BJ (cell line): ENCODE data around the gene ROBO4. TPM values are rescaled to one million over a fixed set of nuclear protein-coding genes. Genes with fewer than 3 reads are reported as not detected.

Experiments used
- CTCF ChIA-PET: fragments of 350-600 bp; formaldehyde crosslinking; extraction: SDS; loops from one replicate; lab custom pipeline; 2021; ENCODE audit warnings: antibody characterized with exemption, inconsistent platforms; lab: Yijun Ruan, JAX
- POLR2A ChIA-PET: fragments of 300-600 bp; sonication (Branson Sonifier 250); formaldehyde crosslinking; extraction: SDS; loops from one replicate; lab custom pipeline; 2021; ENCODE audit warnings: antibody characterized with exemption; lab: Charles Lee
- DNase-seq: peaks from one replicate; pipeline ENCODE4 v3.0.0-alpha.2; 2011; ENCODE audit warnings: low read depth
- H3K27me3 ChIP-seq: 2 replicates; pipeline ENCODE4 v1.6.0; 2011; ENCODE audit warnings: low read length; ENCODE audit not compliant: control insufficient read depth, insufficient read depth
- H3K36me3 ChIP-seq: 2 replicates; pipeline ENCODE4 v1.5.1; 2011; ENCODE audit warnings: low read length; ENCODE audit not compliant: control insufficient read depth, insufficient read depth
- H3K4me3 ChIP-seq: 2 replicates; pipeline ENCODE4 v1.5.1; 2011; ENCODE audit warnings: low read depth, mild to moderate bottlenecking, control low read depth, low read length
- polyA plus RNA-seq: library from polyadenylated mRNA; depleted of rRNA; stranded (reverse); fragments of >200 nt; gene quantifications from 2 replicates; pipeline ENCODE4 v1.2.3, GENCODE V29; 2011
- TF ChIP-seq, protein P1 (sequence below): IDR thresholded peaks from 2 replicates; pipeline ENCODE4 v1.5.1; 2011; ENCODE audit warnings: low read depth, mild to moderate bottlenecking, control low read depth, inconsistent platforms, low read length, moderate library complexity; ENCODE audit not compliant: insufficient read depth

The ROBO4 gene
- polyA plus RNA-seq, 1 experiment, result 0.26 TPM

DNA sequence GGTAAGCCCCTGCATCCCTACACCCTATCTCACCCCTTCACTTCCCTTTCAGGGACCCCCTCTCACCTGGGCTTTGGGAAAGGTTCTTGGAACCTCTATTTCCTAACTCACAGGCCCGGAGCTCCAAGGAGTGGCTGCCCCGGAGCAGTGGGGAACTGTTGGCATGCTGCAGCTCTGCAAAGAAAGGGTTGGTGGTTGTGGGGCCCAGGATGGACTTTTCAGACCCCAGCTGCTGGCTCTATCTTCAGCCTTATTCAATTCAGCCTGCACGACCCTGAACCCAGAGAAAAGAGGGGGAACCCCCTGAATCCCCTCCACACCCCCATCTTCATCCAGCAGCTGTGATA lies 10.0 kb downstream of the ROBO4 start:
- TF ChIP-seq, protein P1, sequence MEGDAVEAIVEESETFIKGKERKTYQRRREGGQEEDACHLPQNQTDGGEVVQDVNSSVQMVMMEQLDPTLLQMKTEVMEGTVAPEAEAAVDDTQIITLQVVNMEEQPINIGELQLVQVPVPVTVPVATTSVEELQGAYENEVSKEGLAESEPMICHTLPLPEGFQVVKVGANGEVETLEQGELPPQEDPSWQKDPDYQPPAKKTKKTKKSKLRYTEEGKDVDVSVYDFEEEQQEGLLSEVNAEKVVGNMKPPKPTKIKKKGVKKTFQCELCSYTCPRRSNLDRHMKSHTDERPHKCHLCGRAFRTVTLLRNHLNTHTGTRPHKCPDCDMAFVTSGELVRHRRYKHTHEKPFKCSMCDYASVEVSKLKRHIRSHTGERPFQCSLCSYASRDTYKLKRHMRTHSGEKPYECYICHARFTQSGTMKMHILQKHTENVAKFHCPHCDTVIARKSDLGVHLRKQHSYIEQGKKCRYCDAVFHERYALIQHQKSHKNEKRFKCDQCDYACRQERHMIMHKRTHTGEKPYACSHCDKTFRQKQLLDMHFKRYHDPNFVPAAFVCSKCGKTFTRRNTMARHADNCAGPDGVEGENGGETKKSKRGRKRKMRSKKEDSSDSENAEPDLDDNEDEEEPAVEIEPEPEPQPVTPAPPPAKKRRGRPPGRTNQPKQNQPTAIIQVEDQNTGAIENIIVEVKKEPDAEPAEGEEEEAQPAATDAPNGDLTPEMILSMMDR, result no peak
- ChIA-PET CTCF (interaction anchor here (1.1 to 3.5 kb wide), 3 partner anchors 10 to 21 kb away, joined by 3 to 16 read pairs (median 11); no protein-coding TSS in a partner anchor), POLR2A (no interaction called here)
- H3K36me3 ChIP-seq, result no peaks in the 10 kb centered on the region
- H3K27me3 ChIP-seq, result no peaks in the 10 kb centered on the region
- DNase-seq, result no peak
- H3K4me3 ChIP-seq, result no peak overlapping the region

DNA sequence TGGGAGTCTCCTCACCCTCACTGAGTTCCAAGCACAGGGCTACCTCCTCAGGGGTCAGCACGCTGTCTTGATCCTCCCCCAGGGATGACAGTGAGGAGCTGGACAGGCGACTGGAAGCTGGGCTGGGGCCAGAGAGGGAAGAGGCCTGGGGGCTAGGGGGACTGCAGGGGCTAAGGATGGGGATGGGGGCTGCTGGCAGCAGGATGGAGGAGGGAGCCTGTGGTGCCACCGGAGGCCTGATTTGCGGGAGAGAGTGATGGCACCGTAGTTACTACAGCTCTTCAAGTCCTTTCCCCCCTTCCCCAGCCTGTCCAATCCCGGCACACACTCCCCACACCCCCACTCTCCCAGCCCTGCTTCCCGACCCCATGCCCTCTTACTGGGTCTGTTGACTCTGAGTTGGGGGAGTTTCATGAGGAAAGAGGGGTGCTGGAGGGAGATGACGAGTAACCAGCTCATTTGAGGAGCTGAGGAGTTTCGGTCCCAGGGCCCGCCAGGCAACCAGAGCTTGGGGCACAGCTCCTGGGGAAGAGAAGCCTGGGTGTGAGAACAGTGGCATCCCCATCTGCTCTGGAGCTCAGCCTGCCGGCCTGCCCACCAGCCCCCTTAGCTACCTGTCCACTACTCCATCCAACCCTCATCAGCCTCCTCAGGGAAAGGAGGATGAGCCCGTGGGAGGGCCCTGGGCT lies 10.5 kb downstream of the ROBO4 start:
- TF ChIP-seq, protein P1, result no peak
- H3K27me3 ChIP-seq, result no peaks in the 10 kb centered on the region
- POLR2A ChIA-PET, result no interaction called here
- no peak for DNase-seq
- no peak overlapping the region for H3K4me3 ChIP-seq
- no peaks in the 10 kb centered on the region for H3K36me3 ChIP-seq
- CTCF ChIA-PET, result interaction anchor here (1.1 to 3.5 kb wide), 3 partner anchors 9 to 21 kb away, joined by 3 to 16 read pairs (median 11); no protein-coding TSS in a partner anchor

DNA sequence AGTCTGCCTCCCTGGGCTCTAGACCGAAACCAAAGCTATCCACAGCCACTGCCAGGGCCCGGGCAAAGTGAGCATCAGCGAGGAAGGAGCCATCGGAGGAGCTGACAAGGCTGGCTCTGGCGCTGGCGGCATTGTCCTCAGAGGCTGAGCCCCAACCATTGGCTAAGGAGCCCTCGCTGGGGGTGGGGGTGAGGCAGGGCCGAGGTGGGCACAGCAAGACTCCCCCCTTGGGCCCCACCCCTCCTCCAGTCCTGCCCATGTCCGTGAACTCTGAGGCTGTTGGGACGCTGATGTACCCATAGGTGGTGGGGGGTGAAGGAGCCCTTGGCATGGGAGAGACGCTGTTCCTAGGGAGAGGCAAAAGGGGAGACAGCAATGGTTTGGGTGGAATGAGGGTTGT lies 11.2 kb downstream of the ROBO4 start:
- ChIA-PET CTCF (interaction anchor here (3.5 kb wide), 1 partner anchor 11 kb away, joined by 16 read pairs; no protein-coding TSS in a partner anchor), POLR2A (no interaction called here)
- Histone ChIP-seq H3K27me3 (no peaks in the 10 kb centered on the region), H3K4me3 (no peak overlapping the region), H3K36me3 (no peaks in the 10 kb centered on the region)
- TF ChIP-seq, protein P1, result no peak
- no peak for DNase-seq

DNA sequence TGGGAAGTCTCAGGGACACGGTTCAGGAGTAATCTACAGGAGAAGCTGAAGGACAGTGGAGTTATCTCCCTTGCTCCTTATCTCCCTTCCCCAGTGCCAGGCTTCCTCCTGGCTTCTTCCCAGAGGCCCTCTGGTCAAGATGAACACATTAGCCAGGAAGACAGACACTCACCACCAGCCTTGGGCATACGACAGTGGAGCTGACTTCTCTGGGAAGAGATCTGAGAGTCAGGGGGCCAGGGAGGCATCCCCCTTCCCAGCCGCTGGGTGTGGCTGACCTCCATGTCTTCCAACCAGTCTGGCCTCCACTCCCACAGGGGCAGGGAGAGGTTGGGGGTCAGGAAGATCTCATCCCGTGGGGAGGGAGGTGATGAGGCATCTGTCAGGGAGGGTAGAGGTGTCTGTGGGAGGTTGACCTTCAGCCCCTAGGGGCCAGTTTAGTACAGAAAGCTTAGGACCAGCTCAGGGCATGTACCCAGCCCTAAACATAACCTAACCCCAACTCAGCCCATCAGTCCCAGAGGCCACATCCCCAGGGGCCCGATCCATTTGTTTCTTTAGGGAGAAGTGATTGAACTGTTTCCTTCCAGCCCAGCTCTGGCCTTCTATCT lies 12.7 kb downstream of the ROBO4 start:
- TF ChIP-seq, protein P1, result no peak
- ChIA-PET POLR2A (no interaction called here), CTCF (interaction anchor here (0.9 to 1.8 kb wide), 2 partner anchors 9 to 18 kb away, joined by 3 to 5 read pairs; no protein-coding TSS in a partner anchor)
- Histone ChIP-seq H3K27me3 (no peaks in the 10 kb centered on the region), H3K4me3 (no peak overlapping the region), H3K36me3 (no peaks in the 10 kb centered on the region)
- no peak for DNase-seq

- Histone ChIP-seq H3K4me3 (no peak overlapping the region), H3K36me3 (no peaks in the 10 kb centered on the region), H3K27me3 (no peaks in the 10 kb centered on the region)
- no peak for DNase-seq
- TF ChIP-seq, protein P1, result no peak
- ChIA-PET POLR2A (no interaction called here), CTCF (interaction anchor here (1.8 kb wide), 1 partner anchor 8 kb away, joined by 5 read pairs; no protein-coding TSS in a partner anchor)
Observed at GRCh38 chr11:124884340-124884739, 13.3 kb downstream of the ROBO4 start.
